Suprapubic skin (tissue), 4 donors: ENCODE results near the gene NTM. TPM values are rescaled to one million over a fixed set of nuclear protein-coding genes. Genes with fewer than 3 reads are reported as not detected.

Experiments used
- DNase-seq, 2 donors: peaks; one replicate each; pipeline ENCODE4 v3.0.0-alpha.2; 2019; ENCODE audit warnings: low spot score in 2 of 2
- H3K27ac ChIP-seq: fragments of 200-600 bp; sonication (generic); one replicate; pipeline ENCODE4 v1.5.1; 2019
- H3K27me3 ChIP-seq: fragments of 200-600 bp; sonication (generic); one replicate; pipeline ENCODE4 v1.5.1; 2019
- H3K36me3 ChIP-seq: fragments of 200-600 bp; sonication (generic); one replicate; pipeline ENCODE4 v1.5.1; 2019
- H3K4me1 ChIP-seq: fragments of 200-600 bp; sonication (generic); one replicate; pipeline ENCODE4 v1.5.1; 2019
- H3K4me3 ChIP-seq: fragments of 200-600 bp; sonication (generic); one replicate; pipeline ENCODE4 v1.5.1; 2019; ENCODE audit warnings: mild to moderate bottlenecking
- H3K9me3 ChIP-seq: fragments of 200-600 bp; sonication (generic); one replicate; pipeline ENCODE4 v1.5.1; 2019
- CTCF ChIP-seq, 2 donors: fragments of 200-600 bp in 1 of 2; fragments of 450-650 bp in 1 of 2; sonication (generic) in 1 of 2; IDR thresholded peaks; one replicate each; pipeline ENCODE4 v1.5.1; 2016 to 2019; ENCODE audit warnings: antibody characterized with exemption in 2 of 2, mild to moderate bottlenecking in 1 of 2, moderate library complexity in 1 of 2
- EP300 ChIP-seq: sonication (generic); formaldehyde crosslinking; IDR thresholded peaks from one replicate; pipeline ENCODE4 v1.6.1; 2017; ENCODE audit warnings: antibody characterized with exemption
- POLR2A ChIP-seq, 2 donors: fragments of 450-650 bp; IDR thresholded peaks; one replicate each; pipeline ENCODE4 v1.6.1; 2017; ENCODE audit warnings: antibody characterized with exemption in 2 of 2, mild to moderate bottlenecking in 2 of 2, moderate library complexity in 2 of 2
- POLR2AphosphoS5 ChIP-seq, 3 donors: sonication (generic); formaldehyde crosslinking; IDR thresholded peaks; one replicate each; pipeline ENCODE4 v1.6.1; 2017; ENCODE audit warnings: antibody characterized with exemption in 3 of 3
- WGBS: methylation state at CpG from one replicate; pipeline ENCODE4 v1.1.5; 2018; 5-methylcytosine and 5-hydroxymethylcytosine counted together
- total RNA-seq, 4 donors: library from RNA; depleted of rRNA; stranded (reverse); fragments of >200 nt; gene quantifications; one replicate each; pipeline ENCODE4 v1.1.0, GENCODE V29; 2016

The NTM gene
- total RNA-seq, 4 donors from 2014 or later: 0.19 to 19.1 (median 2.1) TPM

GRCh38 chr11:132036746-132037466 lies 666.5 kb downstream of the NTM start:
- WGBS: 89% methylated on average over 3 of the region's 4 CpGs
- H3K9me3 ChIP-seq: no peaks in the 10 kb centered on the region
- no peaks in the 10 kb centered on the region for H3K27me3 ChIP-seq
- H3K36me3 ChIP-seq: no peaks in the 10 kb centered on the region
- no peaks in the 10 kb centered on the region for H3K4me1 ChIP-seq
- no peak overlapping the region for H3K4me3 ChIP-seq
- DNase-seq: no peak
- no peak for TF ChIP-seq POLR2A (IDR thresholded peaks at IDR 0.05)
- H3K27ac ChIP-seq: no peak overlapping the region

DNA sequence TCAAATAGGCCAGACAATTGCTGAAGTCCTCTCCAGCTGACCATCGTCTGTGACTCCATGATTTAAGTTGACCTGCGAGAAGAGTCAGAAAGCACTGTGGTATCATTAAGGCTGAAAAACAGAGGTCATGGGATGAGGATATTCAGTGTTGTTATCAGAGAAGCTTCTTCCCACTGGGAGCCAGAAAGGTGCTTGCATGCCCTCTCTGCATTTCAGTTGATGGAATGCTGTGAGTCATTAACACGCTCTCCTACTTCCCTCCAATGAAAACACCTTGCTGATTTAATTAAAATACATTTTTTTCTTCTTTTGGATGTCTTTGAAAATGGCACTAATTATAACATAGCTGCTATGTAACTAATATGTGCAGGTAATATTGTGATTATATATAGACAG lies 667.0 kb downstream of the NTM start:
- Histone ChIP-seq H3K36me3 (no peaks in the 10 kb centered on the region), H3K27me3 (no peaks in the 10 kb centered on the region), H3K4me1 (no peaks in the 10 kb centered on the region), H3K4me3 (no peak overlapping the region), H3K9me3 (no peaks in the 10 kb centered on the region), H3K27ac (no peak overlapping the region)
- WGBS: 95% methylated on average over 3 of the region's 3 CpGs
- DNase-seq: no peak
- TF ChIP-seq CTCF (IDR thresholded peaks at IDR 0.05) (no peak), POLR2A (IDR thresholded peaks at IDR 0.05) (no peak), EP300 (no peak), POLR2AphosphoS5 (IDR thresholded peaks at IDR 0.05) (no peak)

- TF ChIP-seq EP300: no peak
- Histone ChIP-seq H3K4me3 (no peak overlapping the region), H3K4me1 (no peaks in the 10 kb centered on the region), H3K36me3 (no peaks in the 10 kb centered on the region), H3K27me3 (no peaks in the 10 kb centered on the region), H3K27ac (no peak overlapping the region), H3K9me3 (no peaks in the 10 kb centered on the region)
- no peak for DNase-seq
- WGBS: 78% methylated on average over 4 of the region's 4 CpGs
Measured at GRCh38 chr11:132037956-132038355, 667.5 kb downstream of the NTM start.

DNA sequence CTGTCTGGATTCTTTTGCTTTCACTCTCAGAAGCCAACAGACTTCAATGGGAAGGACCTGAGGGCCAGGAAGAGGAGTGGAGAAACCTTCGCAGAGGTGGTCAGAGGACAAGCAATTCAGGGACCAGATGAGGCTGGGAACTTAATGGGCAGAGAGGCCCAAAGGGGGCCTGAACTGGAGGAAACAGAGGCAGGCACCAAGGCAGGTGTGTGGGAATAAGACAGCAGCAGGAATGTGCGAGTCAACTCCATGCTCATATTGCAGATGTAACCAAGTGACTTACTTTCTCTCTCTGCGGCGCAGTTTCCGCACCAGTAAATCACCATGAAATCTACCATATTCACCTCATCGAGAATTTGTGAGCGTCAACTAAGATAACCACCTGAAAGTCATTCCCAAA lies 669.1 kb downstream of the NTM start:
- no peak for TF ChIP-seq EP300
- TF ChIP-seq POLR2A (IDR thresholded peaks at IDR 0.05): no peak
- TF ChIP-seq CTCF (IDR thresholded peaks at IDR 0.05): no peak
- TF ChIP-seq POLR2AphosphoS5 (IDR thresholded peaks at IDR 0.05): no peak

GRCh38 chr11:132042296-132042695 lies 671.9 kb downstream of the NTM start:
- no peaks in the 10 kb centered on the region for H3K4me1 ChIP-seq
- H3K36me3 ChIP-seq: no peaks in the 10 kb centered on the region
- no peaks in the 10 kb centered on the region for H3K27me3 ChIP-seq
- no peak for DNase-seq
- no peak overlapping the region for H3K27ac ChIP-seq
- no peaks in the 10 kb centered on the region for H3K9me3 ChIP-seq
- 65% methylated on average over 2 of the region's 2 CpGs for WGBS
- H3K4me3 ChIP-seq: no peak overlapping the region
- no peak for TF ChIP-seq CTCF (IDR thresholded peaks at IDR 0.05)
- no peak for TF ChIP-seq POLR2AphosphoS5 (IDR thresholded peaks at IDR 0.05)

More for the DNA sequence above, 669.1 kb downstream of the NTM start:
- no peaks in the 10 kb centered on the region for H3K36me3 ChIP-seq
- H3K27ac ChIP-seq: no peak overlapping the region
- no peak overlapping the region for H3K4me3 ChIP-seq
- no peaks in the 10 kb centered on the region for H3K9me3 ChIP-seq
- 91% methylated on average over 7 of the region's 7 CpGs for WGBS
- DNase-seq: no peak
- H3K27me3 ChIP-seq: no peaks in the 10 kb centered on the region
- H3K4me1 ChIP-seq: no peaks in the 10 kb centered on the region

DNA sequence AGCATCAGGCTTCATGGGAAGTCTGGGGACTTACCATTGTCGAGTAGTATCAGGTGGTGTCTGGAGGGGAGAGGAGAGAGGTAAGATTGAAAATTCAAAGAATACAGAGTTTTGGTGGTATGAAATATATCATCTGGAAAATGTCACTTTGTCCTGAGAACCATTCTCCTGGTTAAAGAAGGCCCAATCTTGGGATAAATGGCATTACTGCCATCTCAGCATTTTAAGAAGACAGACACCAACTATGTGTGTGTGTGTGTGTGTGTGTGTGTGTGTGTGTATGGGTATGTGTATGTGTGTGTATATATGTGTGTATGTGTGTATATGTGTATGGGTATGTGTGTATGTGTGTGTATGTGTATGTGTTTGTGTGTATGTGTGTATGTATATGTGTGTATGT lies 673.3 kb downstream of the NTM start:
- no peak overlapping the region for H3K4me3 ChIP-seq
- no peak overlapping the region for H3K27ac ChIP-seq
- TF ChIP-seq CTCF (IDR thresholded peaks at IDR 0.05) (no peak), EP300 (no peak), POLR2A (IDR thresholded peaks at IDR 0.05) (no peak), POLR2AphosphoS5 (IDR thresholded peaks at IDR 0.05) (no peak)
- H3K27me3 ChIP-seq: no peaks in the 10 kb centered on the region
- H3K4me1 ChIP-seq: no peaks in the 10 kb centered on the region
- WGBS: 80% methylated on average over 1 of the region's 1 CpG
- no peaks in the 10 kb centered on the region for H3K9me3 ChIP-seq
- DNase-seq: no peak
- H3K36me3 ChIP-seq: no peaks in the 10 kb centered on the region
